ENCODE results near the gene RBKS.
A peak's percentile ranks its signal among the peaks of the same experiment; 100 is the strongest.
"Not testable (repeated sequence)": the region's sequence is repeated elsewhere in the genome, so short reads cannot be mapped to it uniquely, and the experiment has no call there.

Gene RBKS

DNA sequence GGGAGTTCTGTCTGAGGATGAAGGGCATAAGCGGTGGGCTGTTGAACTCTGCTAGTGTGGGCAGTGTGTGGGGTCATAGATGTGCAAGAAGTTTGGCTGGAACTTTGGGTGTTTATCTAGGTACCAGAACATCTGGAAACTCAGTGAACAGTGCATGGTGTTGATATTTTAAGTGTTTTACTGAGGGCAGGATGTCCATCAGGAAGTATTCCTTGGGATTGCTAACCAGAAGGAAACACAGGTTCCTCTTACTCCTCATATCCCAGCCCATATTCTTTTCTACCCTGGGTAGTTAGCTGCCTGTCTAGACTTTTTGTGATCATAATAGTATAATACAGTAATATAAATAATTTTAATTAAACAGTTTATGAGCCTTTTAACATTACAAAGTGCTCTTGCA is 15.9 kb upstream of the RBKS start:
- no peak for DNase-seq (ENCODE audit: low read depth in 2 of 2)

- no peak for DNase-seq (ENCODE audit: low read depth in 2 of 2)
Observed at GRCh38 chr2:27904405-27904665, 14.1 kb upstream of the RBKS start.

DNA sequence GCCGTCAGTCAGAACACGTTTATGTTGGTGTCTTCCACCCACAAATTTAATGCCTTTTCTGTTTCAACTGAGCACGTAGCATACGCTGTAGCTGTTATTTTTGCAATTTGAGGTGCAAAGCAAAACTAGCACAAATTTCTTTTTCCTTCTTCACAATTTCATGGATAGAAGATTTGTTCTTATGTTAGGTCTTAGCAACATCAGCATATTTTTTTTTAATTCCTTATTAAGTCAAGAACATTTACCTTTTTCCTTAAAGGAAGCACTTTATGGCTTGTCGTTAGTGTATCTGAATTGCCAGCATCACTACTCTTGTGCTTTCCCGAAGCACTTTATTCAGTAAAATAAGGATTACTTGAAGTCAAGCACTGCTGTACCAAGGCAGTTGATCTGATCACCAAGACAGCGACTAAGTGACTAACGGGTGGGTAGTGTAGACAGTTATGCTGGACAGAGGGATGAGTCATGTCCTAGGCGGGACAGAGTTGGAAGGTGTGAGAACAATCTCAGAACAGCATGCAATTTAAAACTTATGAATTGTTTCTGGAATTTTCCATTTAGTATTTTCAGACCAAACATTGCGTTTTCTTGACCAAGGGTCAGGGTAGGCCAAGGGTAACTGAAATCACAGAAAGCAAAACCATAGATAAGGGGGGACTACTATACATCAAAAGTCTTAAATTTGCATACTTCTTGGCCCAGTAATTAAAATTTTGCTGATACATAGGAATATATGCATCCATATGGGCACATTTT is 13.6 kb upstream of the RBKS start:
- no peak for DNase-seq (ENCODE audit: low read depth in 2 of 2)

DNA sequence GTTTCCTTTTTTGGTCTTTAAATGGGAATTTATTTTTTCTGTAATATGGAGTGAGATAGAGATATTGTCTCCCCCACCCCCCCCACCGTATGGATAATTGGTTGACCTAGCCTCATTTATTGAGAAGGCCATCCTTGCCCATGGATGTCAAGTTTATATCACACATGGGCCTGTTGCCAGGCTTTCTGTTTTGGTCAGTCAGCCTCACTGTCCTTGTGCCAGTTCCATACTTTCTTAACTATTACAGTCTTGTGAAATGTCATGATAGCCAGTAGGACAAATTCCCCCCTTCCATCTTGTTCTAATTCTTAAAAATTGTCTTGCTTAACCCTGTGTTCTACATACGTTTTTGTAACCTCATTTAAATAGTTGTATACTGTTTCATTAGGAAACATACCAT is 12.8 kb upstream of the RBKS start:
- no peak for DNase-seq (ENCODE audit: low read depth in 2 of 2)

GRCh38 chr2:27902098-27902497 is 11.9 kb upstream of the RBKS start:
- no peak for DNase-seq (ENCODE audit: low read depth in 2 of 2)

GRCh38 chr2:27901234-27901633 is 11.0 kb upstream of the RBKS start:
- DNase-seq (ENCODE audit: low read depth in 2 of 2), result peak in 1 of 2 donors; percentile 16

DNA sequence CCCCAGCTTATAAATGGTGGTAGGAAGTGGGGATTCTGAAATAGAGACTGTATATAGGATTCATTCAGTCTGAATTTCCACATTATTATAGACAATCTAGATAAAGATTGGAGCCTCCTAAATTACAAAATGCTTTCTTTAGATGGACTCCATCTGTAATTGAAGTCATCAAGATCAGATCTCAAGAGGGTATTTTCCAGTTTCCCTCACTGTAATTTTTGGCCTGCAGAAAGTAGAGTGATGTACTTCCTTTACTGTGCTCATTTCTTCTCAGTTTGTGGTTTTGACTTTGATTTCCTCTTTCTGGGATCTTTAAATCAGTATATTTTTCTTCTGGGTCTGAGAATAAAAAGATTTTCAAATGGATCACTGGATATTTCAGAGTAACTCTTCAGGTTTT is 7.5 kb upstream of the RBKS start:
- no peak for DNase-seq (ENCODE audit: low read depth in 2 of 2)

DNA sequence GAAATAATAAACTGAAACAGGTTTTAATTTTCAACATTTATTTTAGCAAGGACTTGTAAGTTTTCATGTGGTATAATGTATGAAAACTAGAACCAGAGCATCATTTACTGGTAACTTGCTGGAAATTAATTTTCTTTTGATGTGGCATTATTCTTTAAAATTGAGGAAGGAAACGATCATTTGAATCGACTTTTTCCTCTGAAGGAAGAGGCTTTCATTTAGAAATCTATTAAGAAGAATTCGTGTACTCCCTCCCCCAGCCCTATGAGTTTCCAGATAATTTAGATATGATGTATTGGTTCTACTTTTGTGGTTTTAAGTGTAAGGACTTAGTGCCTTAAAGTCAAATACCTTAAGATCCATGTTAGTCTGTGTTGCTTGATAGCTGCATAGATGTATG is 2.8 kb upstream of the RBKS start:
- DNase-seq (ENCODE audit: low read depth in 2 of 2), result no peak

- DNase-seq (ENCODE audit: low read depth in 2 of 2), result no peak
Observed at GRCh38 chr2:27891673-27892105, 1.5 kb upstream of the RBKS start.

DNA sequence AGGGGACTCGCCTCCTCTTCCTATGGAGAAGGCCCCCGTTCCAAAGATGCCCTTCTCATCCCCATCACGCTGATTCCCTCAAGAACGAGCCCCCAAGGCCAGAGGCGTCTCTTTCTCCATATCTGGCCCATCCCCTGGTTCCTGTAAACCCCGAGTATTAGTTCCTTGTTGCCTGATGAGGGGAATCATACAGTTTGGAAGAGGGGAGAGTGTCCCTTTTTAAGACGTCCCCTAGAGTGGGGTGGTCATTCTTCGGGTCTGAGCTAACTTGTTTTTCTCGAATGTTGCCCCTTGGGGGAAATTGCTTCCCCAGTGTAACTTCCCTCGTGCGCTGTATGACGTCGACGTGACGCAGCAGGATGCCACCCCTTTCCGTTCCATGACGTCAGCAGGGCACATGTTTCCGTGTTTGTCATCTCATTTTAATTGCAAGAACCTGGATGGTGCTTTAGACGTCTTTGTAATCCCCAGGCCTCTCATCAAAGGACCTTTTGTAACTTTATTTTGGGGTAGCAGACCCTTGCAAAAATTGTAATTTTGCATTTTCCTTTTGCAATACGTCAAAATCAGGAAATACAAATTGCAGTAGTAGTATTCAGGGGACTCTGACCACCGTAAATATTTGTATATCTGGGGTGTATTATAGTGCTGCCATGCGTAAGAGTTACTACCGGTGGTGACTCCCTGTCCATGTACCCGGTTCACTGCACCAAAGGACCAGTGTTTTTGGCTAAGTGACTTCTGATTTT is 911 bp upstream of the RBKS start:
- DNase-seq (ENCODE audit: low read depth in 2 of 2), result peak; percentile 85 to 88

- no peak for DNase-seq (ENCODE audit: low read depth in 2 of 2)
Observed at GRCh38 chr2:27889774-27890145, 427 bp downstream of the RBKS start.

DNA sequence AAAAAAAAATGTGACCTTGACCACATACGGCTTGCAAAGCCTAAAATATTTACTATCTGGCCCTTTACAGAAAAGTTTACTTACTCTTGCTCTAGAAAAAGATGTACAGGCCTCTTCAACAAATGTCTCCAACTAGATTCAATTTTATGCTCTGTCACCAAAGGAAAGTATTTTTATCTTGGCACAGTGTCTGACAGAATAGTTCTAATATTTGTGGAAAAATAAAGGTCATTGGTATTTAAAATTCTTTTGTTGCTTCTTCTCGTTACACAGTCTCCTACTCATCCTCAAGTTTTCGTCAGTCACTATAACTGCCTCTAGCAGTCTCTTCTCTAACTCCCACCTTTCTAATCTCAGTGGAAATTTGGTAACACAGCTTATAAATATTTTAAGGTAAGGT is 1.4 kb downstream of the RBKS start:
- DNase-seq (ENCODE audit: low read depth in 2 of 2), result no peak

GRCh38 chr2:27887830-27888229 is 2.4 kb downstream of the RBKS start:
- DNase-seq (ENCODE audit: low read depth in 2 of 2), result no peak

DNA sequence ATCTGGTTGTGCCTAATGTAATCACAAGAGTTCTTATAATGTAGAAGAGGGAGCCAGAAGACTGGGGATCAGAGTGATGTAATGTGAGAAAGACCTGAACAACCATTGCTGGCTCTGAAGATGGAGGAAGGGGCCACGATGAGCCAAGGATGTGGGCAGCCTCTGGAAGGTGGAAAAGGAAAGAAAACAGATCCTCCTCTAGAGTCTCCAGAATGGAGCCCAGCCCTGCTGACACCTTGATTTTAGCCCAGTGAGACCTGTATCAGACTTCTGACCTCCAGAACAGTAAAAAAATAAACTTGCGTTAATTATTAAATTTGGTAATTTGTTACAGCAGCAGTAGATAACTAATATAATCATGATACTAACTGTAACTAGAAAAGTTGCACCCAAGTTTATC is 3.1 kb downstream of the RBKS start:
- DNase-seq (ENCODE audit: low read depth in 2 of 2), result no peak

GRCh38 chr2:27886322-27886721 is 3.9 kb downstream of the RBKS start:
- no peak for DNase-seq (ENCODE audit: low read depth in 2 of 2)

- DNase-seq (ENCODE audit: low read depth in 2 of 2), result no peak
Observed at GRCh38 chr2:27885661-27886060, 4.5 kb downstream of the RBKS start.

DNA sequence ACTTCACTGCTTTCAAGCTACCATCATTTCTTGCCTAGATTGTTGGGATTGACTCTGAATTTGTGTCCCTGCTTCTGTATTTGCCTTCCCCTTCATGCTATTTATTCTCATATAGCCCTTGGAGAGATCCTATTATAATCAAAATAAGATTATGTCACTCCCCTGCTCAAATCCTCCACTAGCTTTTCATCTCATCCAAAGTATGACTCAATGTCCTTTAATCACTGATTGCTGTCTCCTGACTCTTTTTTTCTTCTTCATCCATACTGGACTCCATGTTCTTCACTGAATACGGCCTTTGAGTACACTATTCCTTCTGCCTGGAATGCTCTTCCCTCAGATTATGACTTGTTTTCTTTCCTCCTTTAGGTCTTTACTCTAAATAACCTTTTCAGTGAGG is 5.0 kb downstream of the RBKS start:
- no peak for DNase-seq (ENCODE audit: low read depth in 2 of 2)

DNA sequence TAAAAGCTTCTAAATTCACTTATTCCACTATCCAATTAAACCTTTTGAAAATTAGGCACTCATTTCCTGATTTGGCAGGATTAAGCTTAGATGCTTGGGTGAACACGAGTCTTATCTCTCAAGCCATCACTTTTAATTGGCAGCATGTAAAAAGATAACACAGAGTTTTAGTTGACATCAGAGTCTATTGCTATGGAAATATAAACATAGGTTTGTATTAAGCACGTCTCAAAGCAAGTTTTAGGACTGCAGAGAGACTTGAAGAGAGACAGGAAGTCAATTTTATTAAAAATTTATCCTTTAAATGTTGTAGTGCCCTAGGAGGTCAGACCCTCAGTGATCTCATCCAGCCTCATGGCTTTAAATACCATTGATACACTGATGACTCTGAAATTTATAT is 5.6 kb downstream of the RBKS start:
- no peak for DNase-seq (ENCODE audit: low read depth in 2 of 2)

GRCh38 chr2:27882584-27882922 is 7.6 kb downstream of the RBKS start:
- not testable (repeated sequence) for DNase-seq (ENCODE audit: low read depth in 2 of 2)

- not testable (repeated sequence) for DNase-seq (ENCODE audit: low read depth in 2 of 2)
Observed at GRCh38 chr2:27881815-27882583, 8.2 kb downstream of the RBKS start.

DNA sequence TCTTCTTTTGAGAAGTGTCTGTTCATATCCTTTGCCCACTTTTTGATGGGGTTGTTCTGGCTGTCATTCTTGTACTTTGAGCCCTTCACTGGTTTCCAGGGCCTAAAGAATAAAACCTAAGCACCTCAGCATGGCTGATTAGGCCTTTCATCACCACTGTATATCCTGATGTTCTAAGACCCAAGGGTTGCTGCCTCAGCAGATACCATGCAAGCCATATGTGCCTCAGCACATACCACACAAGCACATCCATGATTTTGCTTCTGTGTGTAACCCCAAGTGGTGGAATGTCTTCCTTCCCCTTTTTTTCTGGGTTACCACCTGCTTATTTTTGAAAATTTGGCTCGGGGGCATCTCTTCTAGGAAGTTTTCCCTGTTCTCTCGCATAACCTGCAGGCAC is 11.4 kb downstream of the RBKS start:
- no peak for DNase-seq (ENCODE audit: low read depth in 2 of 2)

DNA sequence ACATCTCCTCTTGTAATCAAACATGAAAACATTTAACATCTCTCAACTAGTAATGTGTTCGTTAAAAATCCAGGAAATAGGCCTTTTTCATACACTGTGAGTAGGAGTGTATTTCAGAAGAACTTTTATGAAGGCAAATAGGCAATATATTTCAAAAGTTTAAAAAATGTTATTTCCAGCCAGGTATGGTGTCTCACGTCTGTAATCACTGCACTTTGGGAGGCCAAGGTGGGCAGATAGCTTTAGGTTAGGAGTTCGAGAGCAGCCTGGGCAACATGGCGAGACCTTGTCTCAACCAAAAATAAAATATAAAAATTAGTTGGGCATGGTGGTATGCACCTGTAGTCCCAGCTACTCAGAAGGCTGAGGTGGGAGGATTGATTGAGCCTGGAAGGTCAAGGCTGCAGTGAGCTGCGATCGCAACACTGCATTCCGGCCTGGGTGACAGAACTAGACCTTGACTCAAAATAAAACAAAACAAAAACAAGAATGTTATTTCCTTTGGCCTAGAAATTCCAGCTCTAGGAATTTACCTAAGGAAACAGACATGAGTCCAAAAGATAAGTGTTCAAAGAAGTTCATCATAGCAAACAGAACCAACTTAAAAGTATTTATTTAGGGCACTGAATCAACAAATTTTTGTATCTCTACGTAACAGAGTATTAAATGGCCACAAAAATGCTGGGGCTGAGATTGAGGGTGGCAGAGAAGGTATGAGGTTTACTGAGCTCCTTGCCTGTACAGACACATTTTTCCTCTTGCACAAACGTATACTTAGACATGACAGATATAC is 14.9 kb downstream of the RBKS start:
- no peak for DNase-seq (ENCODE audit: low read depth in 2 of 2)
